Right atrium auricular region (tissue), 2 donors: Measurements from ENCODE around the gene SEL1L3. TPM values are rescaled to one million over a fixed set of nuclear protein-coding genes. Genes with fewer than 3 reads are reported as not detected.

ENCODE experiments used
- DNase-seq: peaks from one replicate; pipeline ENCODE4 v3.0.0-alpha.2; 2019; ENCODE audit warnings: low spot score
- H3K27ac ChIP-seq, 2 donors: fragments of 200-600 bp; sonication (generic); 1 replicate in 1 of 2; 2 replicates in 1 of 2; pipeline ENCODE4 v1.5.1; 2016 to 2019
- H3K27me3 ChIP-seq, 2 donors: fragments of 200-600 bp; sonication (generic); one replicate each; pipeline versions ENCODE4 v1.5.1 to v1.6.0; 2017 to 2019
- H3K36me3 ChIP-seq: fragments of 200-600 bp; sonication (generic); one replicate; pipeline ENCODE4 v1.5.1; 2016
- H3K4me1 ChIP-seq, 2 donors: fragments of 200-600 bp; sonication (generic); one replicate each; pipeline versions ENCODE4 v1.5.1 to v1.6.0; 2017 to 2019
- H3K4me3 ChIP-seq, 2 donors: fragments of 200-600 bp; sonication (generic); 1 replicate in 1 of 2; 2 replicates in 1 of 2; pipeline ENCODE4 v1.5.1; 2017 to 2019; ENCODE audit warnings: mild to moderate bottlenecking in 1 of 2, moderate library complexity in 1 of 2
- H3K9me3 ChIP-seq, 2 donors: fragments of 200-600 bp; sonication (generic); one replicate each; pipeline ENCODE4 v1.5.1; 2019
- CTCF ChIP-seq, 2 donors: fragments of 200-600 bp; sonication (generic); IDR thresholded peaks; one replicate each; pipeline ENCODE4 v1.5.1; 2019; ENCODE audit warnings: antibody characterized with exemption in 2 of 2
- total RNA-seq, 2 donors: library from RNA; depleted of rRNA; stranded (reverse); fragments of >200 nt; gene quantifications; one replicate each; pipeline ENCODE4 v1.1.0, GENCODE V29; 2016

The SEL1L3 gene
- total RNA-seq, 2 donors from 2014 or later: 5.4 to 7.2 TPM

DNA sequence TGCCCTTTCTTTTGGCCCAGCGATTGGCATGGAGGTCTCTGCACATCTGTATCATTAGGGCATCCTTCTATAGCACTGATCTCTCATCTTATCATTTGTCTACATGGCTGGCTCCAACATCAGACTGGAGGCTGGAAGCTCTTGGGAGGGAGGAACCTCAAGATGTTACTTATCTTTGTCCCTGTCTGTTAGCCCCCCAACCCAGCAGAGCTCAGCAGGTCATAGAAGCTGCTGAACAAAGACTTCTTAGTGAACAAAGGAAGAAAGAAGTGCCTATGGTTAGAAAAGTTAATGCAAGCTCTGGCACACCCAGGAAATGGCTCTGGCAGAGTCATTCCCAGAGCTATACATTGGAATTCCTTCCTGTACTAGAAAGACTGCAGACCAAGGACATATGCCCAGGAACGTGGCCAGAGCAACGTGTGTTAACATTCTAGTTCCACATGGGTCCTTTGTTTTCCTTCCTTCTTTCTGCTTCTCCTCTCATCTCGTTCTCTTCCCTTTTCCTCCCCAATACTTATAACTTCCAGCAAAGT, 74.0 kb downstream of the SEL1L3 start:
- no peaks in the 10 kb centered on the region for H3K36me3 ChIP-seq
- TF ChIP-seq CTCF (IDR thresholded peaks at IDR 0.05): no peak
- no peak overlapping the region for H3K27ac ChIP-seq
- no peaks in the 10 kb centered on the region for H3K27me3 ChIP-seq
- H3K4me1 ChIP-seq: no peaks in the 10 kb centered on the region
- H3K9me3 ChIP-seq: no peaks in the 10 kb centered on the region
- no peak for DNase-seq
- H3K4me3 ChIP-seq: no peak overlapping the region

- no peak for TF ChIP-seq CTCF (IDR thresholded peaks at IDR 0.05)
- no peak for DNase-seq
- H3K4me1 ChIP-seq: no peaks in the 10 kb centered on the region
- H3K4me3 ChIP-seq: no peak overlapping the region
- H3K36me3 ChIP-seq: no peaks in the 10 kb centered on the region
- H3K9me3 ChIP-seq: no peaks in the 10 kb centered on the region
- H3K27me3 ChIP-seq: no peaks in the 10 kb centered on the region
- no peak overlapping the region for H3K27ac ChIP-seq
Measured at GRCh38 chr4:25786497-25787065, 76.2 kb downstream of the SEL1L3 start.

DNA sequence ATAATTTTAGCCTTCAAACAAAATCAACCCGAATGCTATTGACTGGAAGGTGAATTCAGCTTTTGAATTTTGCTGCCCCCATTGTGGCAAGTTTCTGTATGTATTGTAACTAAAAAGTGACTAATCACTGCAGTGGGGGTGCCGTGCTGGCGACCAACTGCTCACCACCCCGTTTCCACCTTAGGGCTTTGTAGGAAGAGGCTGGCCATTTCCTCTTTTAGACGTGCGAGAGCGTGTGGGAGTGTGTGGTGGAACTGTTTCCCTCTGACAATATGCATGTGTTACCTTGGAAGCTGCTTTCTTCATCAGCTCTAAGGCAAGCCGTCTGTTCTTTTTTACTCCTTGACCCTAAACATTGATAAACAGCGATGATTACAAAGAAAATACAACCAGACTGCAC, 78.8 kb downstream of the SEL1L3 start:
- no peak for TF ChIP-seq CTCF (IDR thresholded peaks at IDR 0.05)

DNA sequence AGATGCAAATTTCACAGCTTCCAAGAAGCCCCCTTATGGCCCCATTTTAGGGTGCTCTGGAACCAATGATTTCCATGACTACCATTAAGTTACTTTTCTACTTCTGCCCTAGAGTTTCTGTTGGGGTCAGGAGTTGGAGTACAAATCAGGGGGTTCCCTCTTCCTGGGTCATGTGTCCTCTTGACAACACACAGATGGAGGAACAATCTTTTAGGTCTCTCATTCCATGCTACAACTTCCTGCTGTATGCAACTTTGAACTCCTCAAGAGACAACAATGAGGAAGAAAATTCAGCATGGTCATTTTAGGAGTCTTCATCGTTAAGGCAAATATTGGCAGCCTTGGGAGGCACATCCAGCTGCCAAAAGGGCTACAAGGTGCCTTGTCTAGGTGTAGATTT, 79.7 kb downstream of the SEL1L3 start:
- no peaks in the 10 kb centered on the region for H3K36me3 ChIP-seq
- DNase-seq: no peak

More for the DNA sequence above, 78.8 kb downstream of the SEL1L3 start:
- no peaks in the 10 kb centered on the region for H3K27me3 ChIP-seq
- DNase-seq: no peak
- H3K4me3 ChIP-seq: no peak overlapping the region
- H3K9me3 ChIP-seq: no peaks in the 10 kb centered on the region
- no peak overlapping the region for H3K27ac ChIP-seq
- no peaks in the 10 kb centered on the region for H3K4me1 ChIP-seq
- H3K36me3 ChIP-seq: no peaks in the 10 kb centered on the region

DNA sequence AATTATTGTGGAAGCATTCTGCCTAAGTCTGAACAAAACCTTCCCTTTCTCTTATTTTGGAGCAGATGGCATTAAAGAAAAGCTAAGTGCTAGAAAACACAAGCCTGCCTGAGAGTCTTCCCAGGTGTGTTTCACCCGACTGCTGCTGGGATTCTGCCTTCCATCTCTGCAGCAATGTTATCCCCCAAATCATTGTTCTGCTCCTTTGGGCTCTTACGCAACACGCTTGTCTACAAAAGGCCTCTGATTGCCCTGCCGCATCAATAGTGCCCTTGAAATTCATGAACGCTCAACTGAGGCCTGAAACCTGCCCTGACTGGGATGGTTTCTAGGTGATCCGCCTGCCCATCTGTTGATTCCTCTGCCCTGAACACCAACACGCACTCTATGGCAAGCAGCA, 80.3 kb downstream of the SEL1L3 start:
- TF ChIP-seq CTCF (IDR thresholded peaks at IDR 0.05): no peak
- Histone ChIP-seq H3K27ac (no peak overlapping the region), H3K4me3 (no peak overlapping the region), H3K36me3 (no peaks in the 10 kb centered on the region), H3K27me3 (no peaks in the 10 kb centered on the region), H3K4me1 (no peaks in the 10 kb centered on the region), H3K9me3 (peaks cover 0 to 13% of the 10 kb centered on the region in 2 donors)
- DNase-seq: no peak

More for the DNA sequence above, 79.7 kb downstream of the SEL1L3 start:
- no peak overlapping the region for H3K4me3 ChIP-seq
- H3K9me3 ChIP-seq: peaks cover 0 to 7% of the 10 kb centered on the region in 2 donors
- H3K4me1 ChIP-seq: no peaks in the 10 kb centered on the region
- no peak for TF ChIP-seq CTCF (IDR thresholded peaks at IDR 0.05)
- no peak overlapping the region for H3K27ac ChIP-seq
- H3K27me3 ChIP-seq: no peaks in the 10 kb centered on the region

DNA sequence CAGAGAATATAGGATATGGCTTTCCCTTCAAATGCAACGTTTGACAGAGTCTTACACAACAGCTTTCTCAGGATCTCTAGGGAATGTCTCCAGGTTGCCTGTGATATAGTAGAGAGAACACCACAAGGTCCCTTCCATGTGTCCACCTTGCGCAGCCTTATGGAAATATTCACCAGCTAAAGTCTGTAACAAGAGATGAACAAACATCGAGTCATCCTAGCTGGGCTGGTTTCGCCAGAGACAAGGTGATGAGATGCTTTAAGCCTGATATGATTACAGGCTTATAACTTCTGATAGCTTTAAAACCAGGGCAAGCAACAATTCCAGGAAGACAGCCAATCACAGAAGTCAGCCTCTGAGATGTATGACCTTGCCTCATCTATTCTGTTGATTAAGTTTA, 83.8 kb downstream of the SEL1L3 start:
- no peaks in the 10 kb centered on the region for H3K27me3 ChIP-seq
- H3K4me3 ChIP-seq: no peak overlapping the region
- TF ChIP-seq CTCF (IDR thresholded peaks at IDR 0.05): no peak
- H3K9me3 ChIP-seq: peaks cover 0 to 13% of the 10 kb centered on the region in 2 donors
- no peak overlapping the region for H3K27ac ChIP-seq
- no peak for DNase-seq
- no peaks in the 10 kb centered on the region for H3K36me3 ChIP-seq
- no peaks in the 10 kb centered on the region for H3K4me1 ChIP-seq
